CD14-positive monocyte (primary cell): ENCODE data around the gene NEDD4L. TPM values are rescaled to one million over a fixed set of nuclear protein-coding genes. Genes with fewer than 3 reads are reported as not detected.

Experiments
- DNase-seq, 3 donors: peaks; one replicate each; pipeline ENCODE4 v3.0.0-alpha.2; 2011 to 2022
- H2AFZ ChIP-seq: 2 replicates; pipeline ENCODE4 v1.6.0; 2012; ENCODE audit warnings: mild to moderate bottlenecking, low read depth, low read length, inconsistent platforms; ENCODE audit not compliant: insufficient read depth, poor library complexity, severe bottlenecking
- H3K27ac ChIP-seq, 2 donors: 1 replicate in 1 of 2; 2 replicates in 1 of 2; pipeline ENCODE4 v1.5.1; 2012 to 2013; ENCODE audit warnings: low read length in 2 of 2, control low read depth in 1 of 2, inconsistent platforms in 1 of 2, low read depth in 1 of 2, mild to moderate bottlenecking in 1 of 2
- H3K27me3 ChIP-seq, 2 donors: one replicate each; pipeline versions ENCODE4 v1.6.0 to v1.6.1; 2011 to 2013; ENCODE audit warnings: low read length in 2 of 2; ENCODE audit not compliant: control insufficient read depth in 2 of 2, insufficient read depth in 2 of 2
- H3K36me3 ChIP-seq, 2 donors: replicated peaks in 1 of 2; 1 replicate in 1 of 2; 2 replicates in 1 of 2; pipeline versions ENCODE4 v1.5.1 to v1.6.1; 2012 to 2013; ENCODE audit warnings: low read length in 2 of 2, control low read depth in 1 of 2, inconsistent platforms in 1 of 2, mild to moderate bottlenecking in 1 of 2; ENCODE audit not compliant: insufficient read depth in 2 of 2, control insufficient read depth in 1 of 2
- H3K4me1 ChIP-seq, 2 donors: 1 replicate in 1 of 2; 2 replicates in 1 of 2; pipeline versions ENCODE4 v1.5.1 to v1.6.1; 2012 to 2013; ENCODE audit warnings: low read length in 2 of 2, control low read depth in 1 of 2, inconsistent platforms in 1 of 2, mild to moderate bottlenecking in 1 of 2, moderate library complexity in 1 of 2; ENCODE audit not compliant: insufficient read depth in 2 of 2, control insufficient read depth in 1 of 2
- H3K4me2 ChIP-seq: replicated peaks from 2 replicates; pipeline ENCODE3; 2012; ENCODE audit warnings: low read length, moderate library complexity, mild to moderate bottlenecking; ENCODE audit not compliant: poor library complexity, severe bottlenecking; ENCODE audit errors: extremely low read depth
- H3K4me3 ChIP-seq, 3 experiments: fragments of 200-600 bp in 1 of 3; sonication (generic) in 1 of 3; replicated peaks in 1 of 3; 1 replicate in 2 of 3; 2 replicates in 1 of 3; pipeline ENCODE4 v1.5.1; 2011 to 2013; ENCODE audit warnings: low read length in 3 of 3, mild to moderate bottlenecking in 3 of 3, control low read depth in 2 of 3, low read depth in 2 of 3, inconsistent platforms in 1 of 3, moderate library complexity in 1 of 3
- H3K79me2 ChIP-seq: 2 replicates; pipeline ENCODE4 v1.6.0; 2012; ENCODE audit warnings: mild to moderate bottlenecking, control low read depth, inconsistent platforms, low read length, moderate library complexity; ENCODE audit not compliant: insufficient read depth
- H3K9ac ChIP-seq: 2 replicates; pipeline ENCODE4 v1.6.0; 2017; ENCODE audit warnings: low read length, mild to moderate bottlenecking; ENCODE audit not compliant: insufficient read depth, poor library complexity, severe bottlenecking
- H3K9me3 ChIP-seq, 2 donors: replicated peaks in 1 of 2; 1 replicate in 1 of 2; 2 replicates in 1 of 2; pipeline versions ENCODE4 v1.5.1 to v1.6.1; 2012 to 2013; ENCODE audit warnings: low read length in 2 of 2, control low read depth in 1 of 2; ENCODE audit not compliant: control insufficient read depth in 1 of 2, insufficient read depth in 1 of 2
- H4K20me1 ChIP-seq: 2 replicates; pipeline ENCODE4 v1.6.0; 2012; ENCODE audit warnings: mild to moderate bottlenecking, low read length, control low read depth, moderate library complexity; ENCODE audit not compliant: insufficient read depth
- H3K27ac Mint-ChIP-seq, 7 donors: one replicate each; pipeline ENCODE4 v1.8.0; 2020; ENCODE audit warnings: mild to moderate bottlenecking in 7 of 7, mixed read lengths in 7 of 7, moderate library complexity in 6 of 7, inconsistent platforms in 2 of 7
- H3K27me3 Mint-ChIP-seq, 3 donors: one replicate each; pipeline ENCODE4 v1.8.0; 2021 to 2022; ENCODE audit warnings: low read depth in 3 of 3, mild to moderate bottlenecking in 3 of 3, mixed read lengths in 3 of 3, moderate library complexity in 3 of 3, inconsistent platforms in 1 of 3
- H3K36me3 Mint-ChIP-seq, 2 donors: one replicate each; pipeline ENCODE4 v1.8.0; 2020; ENCODE audit warnings: mixed read lengths in 2 of 2, inconsistent platforms in 1 of 2, mild to moderate bottlenecking in 1 of 2
- H3K4me1 Mint-ChIP-seq: one replicate; pipeline ENCODE4 v1.8.0; 2020; ENCODE audit warnings: mild to moderate bottlenecking, mixed read lengths
- H3K4me3 Mint-ChIP-seq, 2 donors: one replicate each; pipeline ENCODE4 v1.8.0; 2020; ENCODE audit warnings: mild to moderate bottlenecking in 2 of 2, mixed read lengths in 2 of 2, moderate library complexity in 1 of 2
- H3K9me3 Mint-ChIP-seq, 7 donors: one replicate each; pipeline ENCODE4 v1.8.0; 2020 to 2022; ENCODE audit warnings: mixed read lengths in 7 of 7, mild to moderate bottlenecking in 6 of 7, moderate library complexity in 6 of 7, inconsistent platforms in 2 of 7
- WGBS: methylation state at CpG from one replicate; pipeline ENCODE4 v1.1.5; 2013; ENCODE audit warnings: missing lambda C conversion rate; ENCODE audit not compliant: insufficient coverage; 5-methylcytosine and 5-hydroxymethylcytosine counted together
- intact Hi-C, 2 donors: fragments of 100-400 bp; cut with micrococcal nuclease; formaldehyde crosslinking; loops; one replicate each; pipeline versions ENCODE4 v1.15.0 to v1.15.1; 2023
- polyA plus RNA-seq, 3 donors: library from polyadenylated mRNA; depleted of rRNA in 1 of 3; unstranded in 2 of 3; stranded (reverse) in 1 of 3; fragments of 300-500 nt in 2 of 3; fragments of >200 nt in 1 of 3; fragmentation: Illumina TruSeq in 2 of 3; gene quantifications; 1 replicate in 2 of 3; 2 replicates in 1 of 3; pipeline ENCODE4 v1.2.3, GENCODE V29; 2012 to 2021
- TF ChIP-seq, protein P1 (sequence below): fragments of 200-600 bp; IDR thresholded peaks from one replicate; pipeline ENCODE4 v1.8.0; 2022; ENCODE audit warnings: antibody characterized with exemption, mild to moderate bottlenecking

The NEDD4L gene
- polyA plus RNA-seq, 3 donors = 2.5 to 5.2 (median 4.5) TPM

GRCh38 chr18:58113337-58113736 lies 69.3 kb downstream of the NEDD4L start:
- no peaks in the 10 kb centered on the region for H4K20me1 ChIP-seq
- Mint-ChIP-seq H3K9me3 (no peaks in the 10 kb centered on the region), H3K27me3 (peaks cover 4 to 13% (median 8%) of the 10 kb centered on the region in 3 donors), H3K27ac (no peak overlapping the region), H3K4me3 (no peak overlapping the region), H3K36me3 (no peaks in the 10 kb centered on the region), H3K4me1 (peaks cover 3% of the 10 kb centered on the region)
- H2AFZ ChIP-seq = no peak overlapping the region
- 100% methylated on average over 1 of the region's 3 CpGs for WGBS
- intact Hi-C loops = no loop called here
- H3K4me3 ChIP-seq = no peak overlapping the region
- no peaks in the 10 kb centered on the region for H3K27me3 ChIP-seq
- no peaks in the 10 kb centered on the region for H3K79me2 ChIP-seq
- no peak overlapping the region for H3K27ac ChIP-seq
- H3K9me3 ChIP-seq = no peaks in the 10 kb centered on the region
- DNase-seq = no peak
- H3K4me2 ChIP-seq = no peak overlapping the region
- H3K36me3 ChIP-seq = no peaks in the 10 kb centered on the region
- TF ChIP-seq, protein P1, sequence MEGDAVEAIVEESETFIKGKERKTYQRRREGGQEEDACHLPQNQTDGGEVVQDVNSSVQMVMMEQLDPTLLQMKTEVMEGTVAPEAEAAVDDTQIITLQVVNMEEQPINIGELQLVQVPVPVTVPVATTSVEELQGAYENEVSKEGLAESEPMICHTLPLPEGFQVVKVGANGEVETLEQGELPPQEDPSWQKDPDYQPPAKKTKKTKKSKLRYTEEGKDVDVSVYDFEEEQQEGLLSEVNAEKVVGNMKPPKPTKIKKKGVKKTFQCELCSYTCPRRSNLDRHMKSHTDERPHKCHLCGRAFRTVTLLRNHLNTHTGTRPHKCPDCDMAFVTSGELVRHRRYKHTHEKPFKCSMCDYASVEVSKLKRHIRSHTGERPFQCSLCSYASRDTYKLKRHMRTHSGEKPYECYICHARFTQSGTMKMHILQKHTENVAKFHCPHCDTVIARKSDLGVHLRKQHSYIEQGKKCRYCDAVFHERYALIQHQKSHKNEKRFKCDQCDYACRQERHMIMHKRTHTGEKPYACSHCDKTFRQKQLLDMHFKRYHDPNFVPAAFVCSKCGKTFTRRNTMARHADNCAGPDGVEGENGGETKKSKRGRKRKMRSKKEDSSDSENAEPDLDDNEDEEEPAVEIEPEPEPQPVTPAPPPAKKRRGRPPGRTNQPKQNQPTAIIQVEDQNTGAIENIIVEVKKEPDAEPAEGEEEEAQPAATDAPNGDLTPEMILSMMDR = no peak
- H3K9ac ChIP-seq = no peak overlapping the region
- no peaks in the 10 kb centered on the region for H3K4me1 ChIP-seq

DNA sequence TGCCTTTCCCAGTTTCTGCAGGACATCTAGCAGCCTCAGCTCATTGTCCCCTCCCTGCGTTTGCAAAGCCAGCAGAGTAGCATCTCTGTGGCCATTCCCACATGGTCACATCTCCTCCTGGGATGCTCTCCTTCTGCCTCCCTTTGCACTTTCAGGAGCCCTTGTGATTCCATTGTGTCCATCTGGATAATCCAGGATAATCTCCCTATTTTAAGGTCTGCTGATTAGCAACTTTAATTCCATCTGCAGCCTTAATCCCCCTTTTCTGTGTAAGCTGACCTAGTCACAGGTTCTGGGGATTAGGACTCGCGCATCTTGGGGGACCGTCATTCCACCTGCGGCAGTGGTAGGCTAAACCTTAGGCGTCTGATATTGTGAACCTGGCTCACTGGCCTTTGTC lies 70.7 kb downstream of the NEDD4L start:
- Histone ChIP-seq H3K4me3 (no peak overlapping the region), H3K9ac (no peak overlapping the region), H3K79me2 (no peaks in the 10 kb centered on the region), H2AFZ (no peak overlapping the region), H3K4me2 (no peak overlapping the region), H4K20me1 (no peaks in the 10 kb centered on the region), H3K27me3 (no peaks in the 10 kb centered on the region), H3K36me3 (no peaks in the 10 kb centered on the region), H3K4me1 (no peaks in the 10 kb centered on the region), H3K9me3 (no peaks in the 10 kb centered on the region), H3K27ac (no peak overlapping the region)
- intact Hi-C loops = no loop called here
- Mint-ChIP-seq H3K4me1 (peaks cover 3% of the 10 kb centered on the region), H3K27ac (no peak overlapping the region), H3K36me3 (no peaks in the 10 kb centered on the region), H3K9me3 (no peaks in the 10 kb centered on the region), H3K27me3 (peaks cover 3 to 11% (median 10%) of the 10 kb centered on the region in 3 donors), H3K4me3 (no peak overlapping the region)
- DNase-seq = no peak
- TF ChIP-seq, protein P1 = no peak
- WGBS = 100% methylated on average over 5 of the region's 6 CpGs
